Panc1 (cell line): Measurements from ENCODE around the gene AHI1. TPM values are rescaled to one million over a fixed set of nuclear protein-coding genes. Genes with fewer than 3 reads are reported as not detected.

ENCODE experiments used
- ATAC-seq: fragments of 200-7000 bp; cut with Tn5 transposase; 2 replicates; pipeline ENCODE4 v1.9.1; 2020; ENCODE audit warnings: mild to moderate bottlenecking, moderate library complexity
- BruUV-seq: library from RNA; stranded (reverse); fragments of 400-500 nt; replicated peaks from 2 replicates; lab custom pipeline; 2021; lab: Mats Ljungman, UMichigan
- CTCF ChIA-PET: fragments of 300-600 bp; sonication (Branson Sonifier 250); formaldehyde crosslinking; loops from one replicate; lab custom pipeline; 2022; ENCODE audit warnings: antibody characterized with exemption; lab: Charles Lee
- POLR2A ChIA-PET: fragments of 300-600 bp; sonication (Branson Sonifier 250); formaldehyde crosslinking; loops from one replicate; lab custom pipeline; 2022; ENCODE audit warnings: antibody characterized with exemption; lab: Charles Lee
- DNase-seq: peaks from one replicate; pipeline ENCODE4 v3.0.0-alpha.2; 2010; ENCODE audit warnings: low read depth, low spot score
- H3K27ac ChIP-seq: 2 replicates; pipeline ENCODE4 v1.5.1; 2011; ENCODE audit warnings: mild to moderate bottlenecking, low read length, inconsistent platforms
- H3K27me3 ChIP-seq: fragments of 200-500 bp; sonication (Bioruptor generic); 2 replicates; pipeline ENCODE4 v1.6.0; 2014; ENCODE audit warnings: low read length, inconsistent platforms; ENCODE audit not compliant: control insufficient read depth, insufficient read depth
- H3K36me3 ChIP-seq: fragments of 200-500 bp; sonication (Bioruptor generic); 2 replicates; pipeline ENCODE4 v1.5.1; 2014; ENCODE audit warnings: inconsistent platforms, mild to moderate bottlenecking, low read length, moderate library complexity; ENCODE audit not compliant: control insufficient read depth, insufficient read depth
- H3K4me1 ChIP-seq: 2 replicates; pipeline ENCODE4 v1.5.1; 2011; ENCODE audit warnings: inconsistent platforms, mild to moderate bottlenecking, low read length, moderate library complexity; ENCODE audit not compliant: control insufficient read depth, insufficient read depth
- H3K4me3 ChIP-seq, 2 experiments: 2 replicates each; pipeline ENCODE4 v1.5.1; 2011 to 2012; ENCODE audit warnings: low read depth in 2 of 2, low read length in 2 of 2, mild to moderate bottlenecking in 2 of 2, inconsistent platforms in 1 of 2, moderate library complexity in 1 of 2
- H3K9me3 ChIP-seq: fragments of 200-500 bp; sonication (Bioruptor generic); 2 replicates; pipeline ENCODE4 v1.5.1; 2014; ENCODE audit warnings: low read depth, mild to moderate bottlenecking, inconsistent platforms, low read length, moderate library complexity; ENCODE audit not compliant: control insufficient read depth, insufficient read depth
- CTCF ChIP-seq: fragments of 450-650 bp; IDR thresholded peaks from 2 replicates; pipeline ENCODE4 v1.5.1; 2017; ENCODE audit warnings: mild to moderate bottlenecking
- POLR2AphosphoS5 ChIP-seq: IDR thresholded peaks from 2 replicates; pipeline ENCODE4 v1.6.1; 2012; ENCODE audit warnings: mild to moderate bottlenecking, low read depth, low read length, moderate library complexity
- SIN3A ChIP-seq: IDR thresholded peaks from 2 replicates; pipeline ENCODE4 v1.6.1; 2012; ENCODE audit warnings: low read depth, mild to moderate bottlenecking, low read length, moderate library complexity, borderline replicate concordance; ENCODE audit not compliant: insufficient read depth
- TCF7L2 ChIP-seq: IDR thresholded peaks from 2 replicates; pipeline ENCODE4 v1.6.1; 2011; ENCODE audit warnings: mild to moderate bottlenecking, low read depth, low read length, inconsistent platforms
- in situ Hi-C: cut with HindIII; loops from 2 replicates; pipeline ENCODE4 v1.10.0; 2016; ENCODE audit warnings: low sequenced_read_pairs, low pct_unique_long_range_greater_than_20kb
- intact Hi-C: fragments of 100-400 bp; cut with micrococcal nuclease; formaldehyde crosslinking; loops from one replicate; pipeline ENCODE4 v1.10.0; 2022; ENCODE audit not compliant: unreplicated experiment
- total RNA-seq: library from RNA; stranded (reverse); gene quantifications from one replicate; pipeline ENCODE4 v1.2.1, GENCODE V29; 2021; ENCODE audit not compliant: unreplicated experiment
- TF ChIP-seq, protein P1 (sequence below), 2 experiments: IDR thresholded peaks; 2 replicates each; pipeline ENCODE4 v1.6.1; 2011 to 2012; ENCODE audit warnings: low read depth in 2 of 2, control low read depth in 1 of 2, low read length in 1 of 2, mild to moderate bottlenecking in 1 of 2, moderate library complexity in 1 of 2; ENCODE audit not compliant: insufficient read depth in 1 of 2

AHI1 gene
- total RNA-seq, 1 experiment from 2014 or later: 22.3 TPM

DNA sequence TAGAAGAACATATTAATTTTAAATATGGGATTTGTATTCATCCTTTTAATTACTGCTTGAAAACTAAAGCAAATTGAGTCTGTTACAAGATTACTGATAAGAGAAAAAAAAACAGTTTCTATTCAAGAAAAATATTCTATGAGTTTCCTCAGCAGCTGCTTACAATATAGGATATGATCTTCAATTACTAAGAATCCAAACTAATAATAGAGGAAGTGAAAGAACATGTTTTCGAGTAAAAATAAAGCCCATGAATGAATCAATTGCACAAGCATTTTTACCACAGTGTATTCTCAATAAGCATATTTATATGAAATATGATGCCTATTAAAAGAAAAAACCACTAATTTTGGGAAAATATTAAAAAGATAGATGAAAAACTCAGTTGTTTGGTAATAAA is 63.4 kb downstream of the AHI1 start:
- in situ Hi-C loops: no loop called here
- TF ChIP-seq CTCF (no peak), SIN3A (no peak), POLR2AphosphoS5 (no peak), TCF7L2 (no peak)
- TF ChIP-seq, protein P1, sequence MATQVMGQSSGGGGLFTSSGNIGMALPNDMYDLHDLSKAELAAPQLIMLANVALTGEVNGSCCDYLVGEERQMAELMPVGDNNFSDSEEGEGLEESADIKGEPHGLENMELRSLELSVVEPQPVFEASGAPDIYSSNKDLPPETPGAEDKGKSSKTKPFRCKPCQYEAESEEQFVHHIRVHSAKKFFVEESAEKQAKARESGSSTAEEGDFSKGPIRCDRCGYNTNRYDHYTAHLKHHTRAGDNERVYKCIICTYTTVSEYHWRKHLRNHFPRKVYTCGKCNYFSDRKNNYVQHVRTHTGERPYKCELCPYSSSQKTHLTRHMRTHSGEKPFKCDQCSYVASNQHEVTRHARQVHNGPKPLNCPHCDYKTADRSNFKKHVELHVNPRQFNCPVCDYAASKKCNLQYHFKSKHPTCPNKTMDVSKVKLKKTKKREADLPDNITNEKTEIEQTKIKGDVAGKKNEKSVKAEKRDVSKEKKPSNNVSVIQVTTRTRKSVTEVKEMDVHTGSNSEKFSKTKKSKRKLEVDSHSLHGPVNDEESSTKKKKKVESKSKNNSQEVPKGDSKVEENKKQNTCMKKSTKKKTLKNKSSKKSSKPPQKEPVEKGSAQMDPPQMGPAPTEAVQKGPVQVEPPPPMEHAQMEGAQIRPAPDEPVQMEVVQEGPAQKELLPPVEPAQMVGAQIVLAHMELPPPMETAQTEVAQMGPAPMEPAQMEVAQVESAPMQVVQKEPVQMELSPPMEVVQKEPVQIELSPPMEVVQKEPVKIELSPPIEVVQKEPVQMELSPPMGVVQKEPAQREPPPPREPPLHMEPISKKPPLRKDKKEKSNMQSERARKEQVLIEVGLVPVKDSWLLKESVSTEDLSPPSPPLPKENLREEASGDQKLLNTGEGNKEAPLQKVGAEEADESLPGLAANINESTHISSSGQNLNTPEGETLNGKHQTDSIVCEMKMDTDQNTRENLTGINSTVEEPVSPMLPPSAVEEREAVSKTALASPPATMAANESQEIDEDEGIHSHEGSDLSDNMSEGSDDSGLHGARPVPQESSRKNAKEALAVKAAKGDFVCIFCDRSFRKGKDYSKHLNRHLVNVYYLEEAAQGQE (IDR thresholded peaks at IDR 0.05; ENCODE audit: insufficient read depth in 1 of 2, low read depth in 2 of 2, low read length in 1 of 2): no peak
- no peak overlapping the region for H3K27ac ChIP-seq
- ATAC-seq (no peak), DNase-seq (no peak)
- H3K36me3 ChIP-seq: peaks cover 5% of the 10 kb centered on the region; the same call in 1 of the 2 replicates
- BruUV-seq: no TSS peak
- ChIA-PET CTCF (no interaction called here), POLR2A (no interaction called here)
- no peaks in the 10 kb centered on the region for H3K9me3 ChIP-seq
- intact Hi-C loops: no loop called here
- no peaks in the 10 kb centered on the region for H3K4me1 ChIP-seq
- no peak overlapping the region for H3K4me3 ChIP-seq
- no peaks in the 10 kb centered on the region for H3K27me3 ChIP-seq

- intact Hi-C loops (no loop called here), in situ Hi-C loops (no loop called here)
- no peak for DNase-seq
- Histone ChIP-seq H3K9me3 (no peaks in the 10 kb centered on the region), H3K4me3 (no peak overlapping the region), H3K36me3 (no peaks in the 10 kb centered on the region; the same call in 1 of the 2 replicates), H3K27me3 (no peaks in the 10 kb centered on the region), H3K27ac (no peak overlapping the region), H3K4me1 (no peaks in the 10 kb centered on the region)
- POLR2A ChIA-PET: no interaction called here
- TF ChIP-seq POLR2AphosphoS5 (no peak), TCF7L2 (no peak)
- no TSS peak for BruUV-seq
- CTCF ChIA-PET: interaction anchor here (0.7 kb wide), 1 partner anchor 17 kb away, joined by 3 read pairs; no protein-coding TSS in a partner anchor
- no peak for ATAC-seq
Measured at GRCh38 chr6:135428078-135428477, 69.5 kb downstream of the AHI1 start.

DNA sequence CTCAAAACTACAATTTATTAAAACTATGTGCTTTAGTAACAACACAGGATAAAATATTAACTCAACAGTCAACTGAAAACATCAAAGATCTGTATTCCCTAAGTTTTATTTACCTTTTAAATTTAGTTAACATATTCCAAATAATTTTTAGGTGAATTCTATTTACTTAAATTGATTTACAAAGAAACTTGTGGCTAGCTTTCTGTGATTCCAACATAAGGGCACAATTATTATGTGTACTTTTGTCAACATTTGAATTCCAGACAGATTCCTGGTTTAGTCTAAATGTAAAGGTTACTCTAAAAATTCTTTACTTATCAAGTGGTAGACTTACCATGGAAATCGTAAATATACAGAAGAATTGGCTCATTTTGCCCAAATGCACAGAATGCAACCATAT is 70.7 kb downstream of the AHI1 start:
- Histone ChIP-seq H3K4me3 (no peak overlapping the region), H3K27me3 (no peaks in the 10 kb centered on the region), H3K9me3 (no peaks in the 10 kb centered on the region), H3K36me3 (no peaks in the 10 kb centered on the region; the same call in 1 of the 2 replicates), H3K27ac (no peak overlapping the region), H3K4me1 (no peaks in the 10 kb centered on the region)
- in situ Hi-C loops (no loop called here), intact Hi-C loops (no loop called here)
- DNase-seq (no peak), ATAC-seq (no peak)
- ChIA-PET CTCF (no interaction called here), POLR2A (no interaction called here)
- TF ChIP-seq, protein P1 (IDR thresholded peaks at IDR 0.05; ENCODE audit: insufficient read depth in 1 of 2, low read depth in 2 of 2, low read length in 1 of 2): no peak
- TF ChIP-seq POLR2AphosphoS5 (no peak), SIN3A (no peak), CTCF (no peak), TCF7L2 (no peak)
- BruUV-seq: no TSS peak
